Gastroesophageal sphincter (tissue), 2 donors: Measurements from ENCODE around the gene NUDT16L1.

ENCODE experiments used
- EP300 ChIP-seq: sonication (generic); formaldehyde crosslinking; IDR thresholded peaks from one replicate; pipeline ENCODE4 v1.6.1; 2017; ENCODE audit warnings: antibody characterized with exemption, mild to moderate bottlenecking
- POLR2A ChIP-seq, 2 donors: fragments of 450-650 bp; IDR thresholded peaks; one replicate each; pipeline ENCODE4 v1.6.1; 2017; ENCODE audit warnings: antibody characterized with exemption in 2 of 2, mild to moderate bottlenecking in 2 of 2, moderate library complexity in 1 of 2

DNA sequence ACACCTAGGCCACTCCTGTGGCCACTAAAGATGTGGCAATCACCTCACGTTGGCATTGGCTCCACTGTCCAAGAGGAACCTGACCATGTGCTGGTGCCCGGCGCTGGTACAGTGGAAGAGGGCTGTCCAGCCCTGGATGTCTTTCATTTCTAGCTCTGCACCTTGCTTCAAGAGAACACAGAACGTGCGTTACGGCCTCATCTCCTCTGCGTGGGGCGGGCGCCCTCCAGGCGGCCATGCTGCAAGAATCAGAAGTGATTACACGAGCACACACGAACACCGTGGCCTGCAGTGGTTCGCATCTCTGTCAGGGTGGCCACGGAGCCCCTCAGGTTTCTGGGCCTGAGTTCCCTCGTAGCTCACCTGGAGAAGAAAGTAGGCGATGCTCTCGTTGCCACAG is 33.3 kb downstream of the NUDT16L1 start:
- TF ChIP-seq POLR2A (IDR thresholded peaks at IDR 0.05) (no peak), EP300 (no peak)
